Measurements from ENCODE around the gene SFXN5.

SFXN5 gene

GRCh38 chr2:73031725-73032701 lies 39.5 kb downstream of the SFXN5 start:
- no peak overlapping the region for H3K4me3 ChIP-seq (replicated peaks; ENCODE audit: low read depth, low read length)
- TF ChIP-seq CTCF (IDR thresholded peaks at IDR 0.05; ENCODE audit: low read length, missing control alignments), result no peak
- no peak for DNase-seq (ENCODE audit: low read depth)

- no peak for DNase-seq (ENCODE audit: low read depth)
- H3K4me3 ChIP-seq (replicated peaks; ENCODE audit: low read depth, low read length), result no peak overlapping the region
- TF ChIP-seq CTCF (IDR thresholded peaks at IDR 0.05; ENCODE audit: low read length, missing control alignments), result no peak
Observed at GRCh38 chr2:73031095-73031678, 40.3 kb downstream of the SFXN5 start.

DNA sequence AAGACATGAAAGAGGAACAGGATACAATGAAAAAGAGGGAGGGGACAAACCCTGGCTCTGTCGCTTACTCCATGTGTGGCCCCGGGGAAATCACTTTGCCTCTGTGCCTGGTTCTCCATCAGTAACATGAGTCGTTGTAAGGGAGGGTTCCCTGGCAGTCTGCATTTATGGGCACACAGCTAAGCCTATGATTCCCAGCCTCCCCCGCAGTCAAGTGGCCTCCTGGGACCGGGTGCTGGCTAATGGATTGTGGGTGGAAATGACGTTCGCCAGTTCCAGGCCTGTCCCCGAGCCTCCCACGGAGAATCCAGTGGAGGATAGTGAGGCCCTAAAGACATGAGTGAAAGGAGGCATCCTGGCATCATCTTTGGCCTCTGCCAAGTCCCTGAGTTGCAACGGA lies 42.7 kb downstream of the SFXN5 start:
- no peak for TF ChIP-seq CTCF (IDR thresholded peaks at IDR 0.05; ENCODE audit: low read length, missing control alignments)
- H3K4me3 ChIP-seq (replicated peaks; ENCODE audit: low read depth, low read length), result no peak overlapping the region
- peak; percentile 19 for DNase-seq (ENCODE audit: low read depth)

DNA sequence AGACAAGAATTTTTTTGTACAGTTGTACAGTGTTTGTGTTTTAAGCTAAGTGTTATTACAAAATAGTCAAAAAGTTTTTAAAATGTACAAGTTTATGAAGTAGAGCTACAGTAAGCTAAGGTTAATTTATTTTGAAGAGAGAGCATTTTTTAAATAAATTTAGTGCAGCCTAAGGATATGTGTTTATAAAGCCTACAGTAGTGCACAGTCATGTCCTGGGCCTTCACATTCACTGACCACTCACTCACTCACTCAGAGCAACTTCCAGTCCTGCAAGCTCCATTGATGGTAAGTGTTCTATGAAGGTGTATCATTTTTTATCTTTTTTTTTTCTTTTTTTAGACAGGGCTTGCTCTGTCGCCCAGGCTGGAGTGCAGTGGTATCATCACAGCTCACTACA lies 44.2 kb downstream of the SFXN5 start:
- no peak for DNase-seq (ENCODE audit: low read depth)
- no peak for TF ChIP-seq CTCF (IDR thresholded peaks at IDR 0.05; ENCODE audit: low read length, missing control alignments)
- no peak overlapping the region for H3K4me3 ChIP-seq (replicated peaks; ENCODE audit: low read depth, low read length)

DNA sequence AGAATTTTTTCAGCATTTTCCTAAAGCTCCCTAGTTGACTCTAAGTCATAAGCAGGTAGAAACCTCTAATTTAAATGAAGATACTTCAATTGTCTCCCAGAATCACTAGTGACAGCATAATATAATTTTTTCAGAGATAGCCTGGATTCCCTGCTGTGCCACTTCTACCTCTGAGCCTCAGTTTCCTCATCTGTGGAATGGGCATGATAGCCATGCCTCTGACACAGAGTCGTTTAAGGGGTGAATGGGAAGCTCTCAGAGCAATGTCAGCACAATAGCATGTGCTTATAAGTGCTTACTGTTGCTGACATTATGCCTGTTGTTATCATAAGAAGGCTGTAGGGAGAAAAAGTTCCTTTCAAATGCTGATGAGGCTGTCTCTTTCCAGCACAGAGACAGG lies 48.0 kb downstream of the SFXN5 start:
- TF ChIP-seq CTCF (IDR thresholded peaks at IDR 0.05; ENCODE audit: low read length, missing control alignments), result no peak
- no peak for DNase-seq (ENCODE audit: low read depth)
- H3K4me3 ChIP-seq (replicated peaks; ENCODE audit: low read depth, low read length), result no peak overlapping the region

DNA sequence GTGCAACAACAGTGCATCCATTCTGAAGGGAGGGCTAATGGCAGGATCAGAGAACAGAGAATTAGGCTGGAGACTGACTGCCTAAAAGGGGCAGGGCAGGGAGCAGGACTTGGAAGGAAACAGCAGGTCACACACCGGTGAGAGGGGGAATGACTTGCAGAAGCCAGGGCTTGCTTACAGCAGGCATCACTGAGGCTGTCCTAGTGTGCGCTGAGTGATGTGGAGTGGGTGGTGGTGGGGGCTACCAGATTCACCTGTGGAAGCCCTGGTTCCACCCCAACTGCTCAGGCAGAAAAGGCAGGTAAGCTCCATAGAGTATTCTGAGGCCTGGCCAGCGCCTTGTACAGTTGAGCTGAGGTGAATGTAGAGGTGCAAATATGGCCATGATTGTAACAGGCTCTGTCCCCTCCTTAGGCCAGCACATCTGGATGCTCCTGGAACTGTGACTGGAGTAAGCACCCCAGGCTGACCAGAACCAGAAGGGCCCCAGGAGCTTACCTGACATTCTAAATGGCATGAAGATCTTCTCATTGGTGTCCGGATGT lies 49.4 kb downstream of the SFXN5 start:
- no peak overlapping the region for H3K4me3 ChIP-seq (replicated peaks; ENCODE audit: low read depth, low read length)
- TF ChIP-seq CTCF (IDR thresholded peaks at IDR 0.05; ENCODE audit: low read length, missing control alignments), result no peak
- no peak for DNase-seq (ENCODE audit: low read depth)
